GM21447 (cell line): ENCODE measurements around the gene MS4A12.
"Not testable (repeated sequence)": the region's sequence is repeated elsewhere in the genome, so short reads cannot be mapped to it uniquely, and the experiment has no call there.

Source experiments
- ATAC-seq: cut with Tn5 transposase; IDR thresholded peaks from one replicate; pipeline ENCODE4 v1.9.1; 2021; ENCODE audit not compliant: unreplicated experiment

MS4A12 gene

GRCh38 chr11:60511393-60511792 is 18.8 kb downstream of the MS4A12 start:
- ATAC-seq = no peak

- no peak for ATAC-seq
Measured at GRCh38 chr11:60512651-60513225, 20.2 kb downstream of the MS4A12 start.

GRCh38 chr11:60513496-60514460 is 21.2 kb downstream of the MS4A12 start:
- ATAC-seq = no peak

GRCh38 chr11:60515144-60515855 is 22.7 kb downstream of the MS4A12 start, which contains the start of gene MS4A13:
MS4A13 (plus strand) TSS chr11:60515392; CDS start chr11:60518084, 2,692 bp downstream.
- no peak for ATAC-seq

GRCh38 chr11:60528465-60528864 is 35.9 kb downstream of the MS4A12 start:
- ATAC-seq = no peak

GRCh38 chr11:60528934-60529333 is 36.4 kb downstream of the MS4A12 start:
- ATAC-seq = peak; percentile 80

- no peak for ATAC-seq
Measured at GRCh38 chr11:60530454-60531100, 38.0 kb downstream of the MS4A12 start.

- not testable (repeated sequence) for ATAC-seq
Measured at GRCh38 chr11:60532383-60532782, 39.8 kb downstream of the MS4A12 start.

- not testable (repeated sequence) for ATAC-seq
Measured at GRCh38 chr11:60538627-60539026, 46.0 kb downstream of the MS4A12 start.

GRCh38 chr11:60544077-60544476 is 51.5 kb downstream of the MS4A12 start:
- no peak for ATAC-seq
